Endothelial cell of umbilical vein (primary cell): ENCODE data around the gene PRDM16. TPM values are rescaled to one million over a fixed set of nuclear protein-coding genes. Genes with fewer than 3 reads are reported as not detected.

Experiments
- BruUV-seq: library from RNA; stranded (reverse); fragments of 400-500 nt; replicated peaks from 2 replicates; lab custom pipeline; 2021; lab: Mats Ljungman, UMichigan
- CTCF ChIA-PET: fragments of 300-600, 350-600 bp; sonication (Branson Sonifier 250); formaldehyde crosslinking; loops from one replicate; lab custom pipeline; 2021; ENCODE audit warnings: antibody characterized with exemption, inconsistent platforms; lab: Charles Lee
- POLR2A ChIA-PET: fragments of 300-600, 350-600 bp; sonication (Branson Sonifier 250); formaldehyde crosslinking; loops from one replicate; lab custom pipeline; 2021; ENCODE audit warnings: antibody characterized with exemption, inconsistent platforms; lab: Charles Lee
- DNase-seq: peaks from one replicate; pipeline ENCODE4 v3.0.0-alpha.2; 2011; ENCODE audit warnings: low read depth, low spot score
- FAIRE-seq: peaks from 2 replicates; lab custom pipeline; 2011; peaks lifted over from hg19 to GRCh38; lab: Jason Lieb, UNC
- H2AFZ ChIP-seq: 2 replicates; pipeline ENCODE4 v1.6.0; 2012; ENCODE audit warnings: low read depth, low read length, control low read depth, inconsistent platforms
- H3K27ac ChIP-seq: 2 replicates; pipeline ENCODE4 v1.5.1; 2011; ENCODE audit warnings: low read depth, mild to moderate bottlenecking, control low read depth, low read length, moderate library complexity; ENCODE audit not compliant: insufficient read depth
- H3K27me3 ChIP-seq, 2 experiments: 2 replicates each; pipeline versions ENCODE4 v1.6.0 to v1.6.1; 2011; ENCODE audit warnings: low read length in 2 of 2, mixed read lengths in 1 of 2; ENCODE audit not compliant: control insufficient read depth in 2 of 2, insufficient read depth in 2 of 2
- H3K36me3 ChIP-seq, 2 experiments: 2 replicates in 1 of 2; 3 replicates in 1 of 2; pipeline ENCODE4 v1.5.1; 2011; ENCODE audit warnings: low read length in 2 of 2, mild to moderate bottlenecking in 1 of 2, moderate library complexity in 1 of 2; ENCODE audit not compliant: control insufficient read depth in 2 of 2, insufficient read depth in 2 of 2; ENCODE audit errors: extremely low read depth in 1 of 2
- H3K4me1 ChIP-seq: 3 replicates; pipeline ENCODE4 v1.5.1; 2011; ENCODE audit warnings: mild to moderate bottlenecking, low read length; ENCODE audit not compliant: control insufficient read depth, insufficient read depth; ENCODE audit errors: extremely low read depth
- H3K4me2 ChIP-seq: 2 replicates; pipeline ENCODE4 v1.6.1; 2011; ENCODE audit warnings: low read length, control low read depth, mixed read lengths; ENCODE audit not compliant: insufficient read depth
- H3K4me3 ChIP-seq, 3 experiments: fragments of 200-600 bp in 1 of 3; sonication (generic), shearing (Covaris generic) in 1 of 3; replicated peaks in 1 of 3; 2 replicates each; pipeline ENCODE4 v1.5.1; 2011 to 2016; ENCODE audit warnings: control low read depth in 3 of 3, low read length in 3 of 3, mild to moderate bottlenecking in 2 of 3, inconsistent platforms in 1 of 3, low read depth in 1 of 3, moderate library complexity in 1 of 3; ENCODE audit not compliant: insufficient read depth in 1 of 3
- H3K79me2 ChIP-seq: 2 replicates; pipeline ENCODE4 v1.6.0; 2012; ENCODE audit warnings: low read length, inconsistent platforms; ENCODE audit not compliant: control insufficient read depth, insufficient read depth
- H3K9ac ChIP-seq: replicated peaks from 2 replicates; pipeline ENCODE3; 2011; ENCODE audit warnings: low read length, control low read depth; ENCODE audit not compliant: insufficient read depth; ENCODE audit errors: extremely low read depth
- H3K9me1 ChIP-seq: replicated peaks from 3 replicates; pipeline ENCODE4 v1.6.0; 2011; ENCODE audit warnings: mild to moderate bottlenecking, low read length; ENCODE audit not compliant: control insufficient read depth, insufficient read depth; ENCODE audit errors: extremely low read depth
- H3K9me3 ChIP-seq: replicated peaks from 2 replicates; pipeline ENCODE4 v1.5.1; 2012; ENCODE audit warnings: low read length, inconsistent platforms; ENCODE audit not compliant: control insufficient read depth, insufficient read depth
- H4K20me1 ChIP-seq: replicated peaks from 2 replicates; pipeline ENCODE3; 2011; ENCODE audit warnings: mild to moderate bottlenecking, low read length; ENCODE audit not compliant: control insufficient read depth, insufficient read depth; ENCODE audit errors: extremely low read depth
- CTCF ChIP-seq, 2 donors: IDR thresholded peaks; 1 replicate in 1 of 2; 2 replicates in 1 of 2; pipeline ENCODE4 v1.5.1; 2011; ENCODE audit warnings: low read length in 2 of 2, mild to moderate bottlenecking in 2 of 2, moderate library complexity in 2 of 2, control low read depth in 1 of 2, inconsistent platforms in 1 of 2, low read depth in 1 of 2; ENCODE audit not compliant: insufficient read depth in 1 of 2; ENCODE audit errors: extremely low read depth in 1 of 2
- EZH2 ChIP-seq: IDR thresholded peaks from 2 replicates; pipeline ENCODE4 v1.6.1; 2012; ENCODE audit warnings: borderline replicate concordance, low read depth, mild to moderate bottlenecking, moderate library complexity, low read length, inconsistent platforms; ENCODE audit not compliant: severe bottlenecking
- FOS ChIP-seq: IDR thresholded peaks from 2 replicates; pipeline ENCODE4 v1.6.1; 2011; ENCODE audit warnings: mild to moderate bottlenecking, low read length, moderate library complexity, borderline replicate concordance; ENCODE audit not compliant: insufficient read depth
- GATA2 ChIP-seq: IDR thresholded peaks from 2 replicates; pipeline ENCODE4 v1.7.0; 2011; ENCODE audit warnings: low read depth, mild to moderate bottlenecking, moderate library complexity, mixed read lengths, low read length; ENCODE audit not compliant: insufficient read length, insufficient read depth
- JUN ChIP-seq: IDR thresholded peaks from 2 replicates; pipeline ENCODE4 v1.6.1; 2011; ENCODE audit warnings: borderline replicate concordance, low read depth; ENCODE audit not compliant: insufficient read length, insufficient read depth
- MAX ChIP-seq: IDR thresholded peaks from 2 replicates; pipeline ENCODE4 v1.6.1; 2011; ENCODE audit not compliant: insufficient read depth, insufficient read length
- MYC ChIP-seq: IDR thresholded peaks from one replicate; pipeline ENCODE4 v1.6.1; 2011; ENCODE audit warnings: mild to moderate bottlenecking, low read depth, low read length
- POLR2A ChIP-seq: IDR thresholded peaks from 2 replicates; pipeline ENCODE4 v1.6.1; 2012; ENCODE audit warnings: low read depth, mild to moderate bottlenecking, control low read depth, low read length
- POLR2AphosphoS5 ChIP-seq: IDR thresholded peaks from 2 replicates; pipeline ENCODE4 v1.6.1; 2012; ENCODE audit warnings: low read depth, mild to moderate bottlenecking, control low read depth, low read length, moderate library complexity; ENCODE audit not compliant: insufficient read depth
- dilution Hi-C: fragments of 300-500 bp; cut with MboI; formaldehyde crosslinking; loops from one replicate; pipeline ENCODE4 v1.15.0; 2019; ENCODE audit warnings: low sequenced_read_pairs; ENCODE audit not compliant: extremely low pct_ligation_motif_present
- intact Hi-C: fragments of 100-400 bp; cut with micrococcal nuclease; formaldehyde crosslinking; loops from one replicate; pipeline ENCODE4 v1.10.0; 2022
- polyA plus RNA-seq, 4 experiments: library from polyadenylated mRNA; depleted of rRNA in 3 of 4; stranded (reverse) in 3 of 4; unstranded in 1 of 4; fragments of >200 nt; gene quantifications; 2 replicates each; pipeline versions ENCODE4 v1.2.1 to v1.2.3, GENCODE V29; 2011 to 2012; ENCODE audit warnings: missing spikeins in 1 of 4
- total RNA-seq: library from RNA; stranded (reverse); gene quantifications from 2 replicates; pipeline ENCODE4 v1.2.3, GENCODE V29; 2021

Gene PRDM16
- total and polyA plus RNA-seq, 2 donors (not counting 3 experiments of a cell fraction or from before 2014, with no cell fraction given): not detected

GRCh38 chr1:3405974-3406867, 337.2 kb downstream of the PRDM16 start:
- Histone ChIP-seq H3K36me3 (no peaks in the 10 kb centered on the region), H3K79me2 (no peaks in the 10 kb centered on the region), H3K27ac (no peak overlapping the region), H4K20me1 (no peaks in the 10 kb centered on the region), H3K4me2 (no peak overlapping the region), H3K4me1 (no peaks in the 10 kb centered on the region), H3K9ac (no peak overlapping the region), H3K9me3 (no peaks in the 10 kb centered on the region), H3K27me3 (no peaks in the 10 kb centered on the region), H3K9me1 (no peaks in the 10 kb centered on the region), H3K4me3 (no peak overlapping the region), H2AFZ (no peak overlapping the region)
- intact Hi-C loops (no loop called here), dilution Hi-C loops (no loop called here)
- DNase-seq: no peak
- FAIRE-seq: no peak
- ChIA-PET POLR2A (no interaction called here), CTCF (no interaction called here)
- TF ChIP-seq POLR2A (no peak), FOS (no peak), JUN (no peak), POLR2AphosphoS5 (no peak), CTCF (IDR thresholded peaks at IDR 0.05; ENCODE audit: extremely low read depth in 1 of 2, insufficient read depth in 1 of 2, low read depth in 1 of 2, low read length in 2 of 2) (no peak), MAX (no peak), MYC (no peak), EZH2 (no peak), GATA2 (no peak)
- no TSS peak for BruUV-seq
